Gastrocnemius medialis (tissue), 4 donors: ENCODE results near the gene PHKA2.

Source experiments
- CTCF ChIP-seq, 5 experiments: fragments of 450-650 bp in 3 of 5; fragments of 200-600 bp in 2 of 5; sonication (generic) in 2 of 5; IDR thresholded peaks in 4 of 5; conservative IDR thresholded peaks in 1 of 5; 1 replicate in 4 of 5; 2 replicates in 1 of 5; pipeline ENCODE4 v1.5.1; 2016 to 2019; ENCODE audit warnings: antibody characterized with exemption in 5 of 5, mild to moderate bottlenecking in 3 of 5, moderate library complexity in 3 of 5
- POLR2A ChIP-seq, 2 donors: fragments of 450-650 bp; IDR thresholded peaks; one replicate each; pipeline ENCODE4 v1.6.1; 2017; ENCODE audit warnings: antibody characterized with exemption in 2 of 2, mild to moderate bottlenecking in 2 of 2, moderate library complexity in 2 of 2

DNA sequence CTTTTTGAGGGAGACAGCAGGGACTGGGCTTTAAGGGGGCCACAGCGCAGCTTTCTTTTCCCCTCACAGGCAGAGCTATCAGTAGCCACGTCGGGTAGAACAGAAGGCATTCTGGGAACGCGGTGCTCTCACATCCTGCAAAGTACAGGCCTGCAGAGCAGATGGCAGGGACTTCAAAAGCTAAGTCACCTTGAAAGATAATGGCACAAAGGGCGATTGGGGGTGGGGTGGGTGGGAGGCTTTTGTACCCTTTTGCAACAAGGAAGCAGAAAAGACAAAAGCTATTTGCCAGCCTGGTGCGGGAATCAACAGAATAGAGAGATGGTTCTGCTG, 93.9 kb downstream of the PHKA2 start:
- TF ChIP-seq POLR2A (IDR thresholded peaks at IDR 0.05) (no peak), CTCF (IDR thresholded peaks at IDR 0.05 in 4 of 5, conservative IDR thresholded peaks at IDR 0.05 in 1 of 5) (no peak)
